SK-N-SH treated with all-trans-retinoic acid at 6 μM for 48 hours (cell line): ENCODE results near the gene ALS2CL.

ENCODE experiments used
- ATAC-seq: fragments of 200-7000 bp; cut with Tn5 transposase; 3 replicates; pipeline ENCODE4 v1.9.1; 2020; ENCODE audit warnings: mild to moderate bottlenecking, moderate library complexity
- ARNTL ChIP-seq: fragments of 450-650 bp; formaldehyde crosslinking; IDR thresholded peaks from 2 replicates; pipeline ENCODE4 v1.5.0; 2020; ENCODE audit warnings: low read depth, mild to moderate bottlenecking, moderate library complexity, borderline replicate concordance
- BACH2 ChIP-seq: fragments of 250-450 bp; sonication (Bioruptor Pico); IDR thresholded peaks from 2 replicates; pipeline ENCODE4 v1.9.0; 2021; ENCODE audit warnings: mild to moderate bottlenecking, borderline replicate concordance
- CREB5 ChIP-seq: fragments of 250-450 bp; sonication (Bioruptor Pico); IDR thresholded peaks from 2 replicates; pipeline ENCODE4 v1.5.1; 2020; ENCODE audit warnings: low read depth, mild to moderate bottlenecking, moderate library complexity
- CSDC2 ChIP-seq: fragments of 250-450 bp; sonication (Bioruptor Pico); IDR thresholded peaks from 2 replicates; pipeline ENCODE4 v1.5.0; 2020; ENCODE audit warnings: mild to moderate bottlenecking, moderate library complexity
- CSRNP3 ChIP-seq: fragments of 250-450 bp; sonication (Bioruptor Pico); IDR thresholded peaks from 2 replicates; pipeline ENCODE4 v1.5.1; 2021; ENCODE audit warnings: mild to moderate bottlenecking, moderate library complexity
- ESRRG ChIP-seq: fragments of 250-450 bp; sonication (Bioruptor Pico); IDR thresholded peaks from 2 replicates; pipeline ENCODE4 v1.6.1; 2021; ENCODE audit warnings: mild to moderate bottlenecking
- GLIS3 ChIP-seq: fragments of 250-450 bp; sonication (Bioruptor Pico); IDR thresholded peaks from 2 replicates; pipeline ENCODE4 v1.5.0; 2020; ENCODE audit warnings: mild to moderate bottlenecking, moderate library complexity
- ISL1 ChIP-seq: fragments of 250-450 bp; sonication (Bioruptor Pico); IDR thresholded peaks from 2 replicates; pipeline ENCODE4 v2.1.2; 2022; ENCODE audit warnings: mild to moderate bottlenecking, moderate library complexity
- OSR1 ChIP-seq: fragments of 250-450 bp; sonication (Bioruptor Pico); IDR thresholded peaks from 2 replicates; pipeline ENCODE4 v1.8.0; 2022; ENCODE audit warnings: moderate library complexity, mild to moderate bottlenecking, inconsistent platforms
- PATZ1 ChIP-seq: fragments of 250-450 bp; sonication (Bioruptor Pico); IDR thresholded peaks from 2 replicates; pipeline ENCODE4 v1.8.0; 2020; ENCODE audit warnings: mild to moderate bottlenecking, moderate library complexity, borderline replicate concordance
- POU6F1 ChIP-seq: fragments of 250-450 bp; sonication (Bioruptor Pico); IDR thresholded peaks from 2 replicates; pipeline ENCODE4 v1.8.0; 2021; ENCODE audit warnings: low read depth, mild to moderate bottlenecking, moderate library complexity, borderline replicate concordance
- PPARA ChIP-seq: fragments of 250-450 bp; sonication (Bioruptor Pico); IDR thresholded peaks from 2 replicates; pipeline ENCODE4 v1.5.0; 2020; ENCODE audit warnings: mild to moderate bottlenecking, borderline replicate concordance
- RARB ChIP-seq: fragments of 250-450 bp; sonication (Bioruptor Pico); IDR thresholded peaks from 2 replicates; pipeline ENCODE4 v1.8.0; 2021; ENCODE audit warnings: mild to moderate bottlenecking, moderate library complexity
- SNAI2 ChIP-seq: fragments of 250-450 bp; sonication (Bioruptor Pico); IDR thresholded peaks from 2 replicates; pipeline ENCODE4 v1.5.0; 2020; ENCODE audit warnings: mild to moderate bottlenecking, moderate library complexity
- TCF4 ChIP-seq: fragments of 250-450 bp; sonication (Bioruptor Pico); IDR thresholded peaks from 2 replicates; pipeline ENCODE4 v1.8.0; 2021; ENCODE audit warnings: mild to moderate bottlenecking, moderate library complexity, borderline replicate concordance
- TOX ChIP-seq: fragments of 250-450 bp; sonication (Bioruptor Pico); IDR thresholded peaks from 2 replicates; pipeline ENCODE4 v1.8.0; 2021; ENCODE audit warnings: mild to moderate bottlenecking, moderate library complexity, borderline replicate concordance
- TSHZ2 ChIP-seq: fragments of 250-450 bp; sonication (Bioruptor Pico); IDR thresholded peaks from 2 replicates; pipeline ENCODE4 v1.5.0; 2020; ENCODE audit warnings: mild to moderate bottlenecking, moderate library complexity
- ZC3H10 ChIP-seq: fragments of 250-450 bp; sonication (Bioruptor Pico); IDR thresholded peaks from 2 replicates; pipeline ENCODE4 v1.5.1; 2021; ENCODE audit warnings: mild to moderate bottlenecking, moderate library complexity
- ZFP3 ChIP-seq: fragments of 250-450 bp; sonication (Bioruptor Pico); IDR thresholded peaks from 2 replicates; pipeline ENCODE4 v1.5.0; 2020; ENCODE audit warnings: mild to moderate bottlenecking, moderate library complexity
- ZFP30 ChIP-seq: fragments of 450-650 bp; formaldehyde crosslinking; IDR thresholded peaks from 2 replicates; pipeline ENCODE4 v1.5.0; 2022; ENCODE audit warnings: mild to moderate bottlenecking, moderate library complexity
- ZNF565 ChIP-seq: fragments of 450-650 bp; formaldehyde crosslinking; conservative IDR thresholded peaks from 2 replicates; pipeline ENCODE4 v1.5.0; 2020; ENCODE audit warnings: low read depth, mild to moderate bottlenecking, moderate library complexity
- ZNF70 ChIP-seq: fragments of 450-650 bp; formaldehyde crosslinking; IDR thresholded peaks from 2 replicates; pipeline ENCODE4 v1.5.0; 2020; ENCODE audit warnings: mild to moderate bottlenecking, moderate library complexity
- ZNF8 ChIP-seq: fragments of 450-650 bp; formaldehyde crosslinking; IDR thresholded peaks from 2 replicates; pipeline ENCODE4 v1.5.0; 2020; ENCODE audit warnings: mild to moderate bottlenecking, moderate library complexity

ALS2CL gene

GRCh38 chr3:46692566-46692990, 901 bp downstream of the ALS2CL start:
- no peak for TF ChIP-seq TOX
- TF ChIP-seq ZNF8 (CRISPR knock-in tag), result no peak
- no peak for TF ChIP-seq PPARA (CRISPR knock-in tag)
- no peak for TF ChIP-seq TCF4 (CRISPR knock-in tag)
- TF ChIP-seq RARB (CRISPR knock-in tag), result no peak
- TF ChIP-seq ESRRG (CRISPR knock-in tag), result no peak
- TF ChIP-seq ZC3H10, result no peak
- no peak for TF ChIP-seq ISL1 (CRISPR knock-in tag)
- TF ChIP-seq ZFP30 (CRISPR knock-in tag), result no peak
- no peak for TF ChIP-seq ARNTL (CRISPR knock-in tag)
- TF ChIP-seq GLIS3, result no peak
- no peak for TF ChIP-seq CSRNP3 (CRISPR knock-in tag)
- no peak for TF ChIP-seq POU6F1 (CRISPR knock-in tag)
- TF ChIP-seq CREB5 (CRISPR knock-in tag), result no peak
- no peak for TF ChIP-seq ZNF70 (CRISPR knock-in tag)
- TF ChIP-seq SNAI2, result no peak
- no peak for TF ChIP-seq PATZ1
- TF ChIP-seq CSDC2, result no peak
- TF ChIP-seq ZFP3 (CRISPR knock-in tag), result no peak
- peak; percentile 2; the same call in 1 of the 3 replicates for ATAC-seq

- ATAC-seq, result no peak
- no peak for TF ChIP-seq TOX
- no peak for TF ChIP-seq PPARA (CRISPR knock-in tag)
- TF ChIP-seq ZFP30 (CRISPR knock-in tag), result no peak
- no peak for TF ChIP-seq CREB5 (CRISPR knock-in tag)
- TF ChIP-seq ZNF565, result no peak
- TF ChIP-seq ZC3H10, result no peak
- TF ChIP-seq OSR1, result no peak
- no peak for TF ChIP-seq ZFP3 (CRISPR knock-in tag)
- TF ChIP-seq ZNF8 (CRISPR knock-in tag), result no peak
- no peak for TF ChIP-seq ZNF70 (CRISPR knock-in tag)
- no peak for TF ChIP-seq TSHZ2 (CRISPR knock-in tag)
- TF ChIP-seq ISL1 (CRISPR knock-in tag), result no peak
- TF ChIP-seq PATZ1, result no peak
- TF ChIP-seq BACH2, result no peak
- TF ChIP-seq POU6F1 (CRISPR knock-in tag), result no peak
- TF ChIP-seq SNAI2, result no peak
- TF ChIP-seq ESRRG (CRISPR knock-in tag), result no peak
- no peak for TF ChIP-seq ARNTL (CRISPR knock-in tag)
- TF ChIP-seq GLIS3, result no peak
- TF ChIP-seq CSDC2, result no peak
Measured at GRCh38 chr3:46690798-46691197, 2.7 kb downstream of the ALS2CL start.
